Panc1 (cell line): ENCODE results near the gene SERPINA3.

Experiments
- CTCF ChIP-seq: fragments of 450-650 bp; IDR thresholded peaks from 2 replicates; pipeline ENCODE4 v1.5.1; 2017; ENCODE audit warnings: mild to moderate bottlenecking
- POLR2AphosphoS5 ChIP-seq: IDR thresholded peaks from 2 replicates; pipeline ENCODE4 v1.6.1; 2012; ENCODE audit warnings: mild to moderate bottlenecking, low read depth, low read length, moderate library complexity
- REST ChIP-seq, 2 experiments: IDR thresholded peaks; 2 replicates each; pipeline ENCODE4 v1.6.1; 2011 to 2012; ENCODE audit warnings: low read depth in 2 of 2, control low read depth in 1 of 2, low read length in 1 of 2, mild to moderate bottlenecking in 1 of 2, moderate library complexity in 1 of 2; ENCODE audit not compliant: insufficient read depth in 1 of 2
- SIN3A ChIP-seq: IDR thresholded peaks from 2 replicates; pipeline ENCODE4 v1.6.1; 2012; ENCODE audit warnings: low read depth, mild to moderate bottlenecking, low read length, moderate library complexity, borderline replicate concordance; ENCODE audit not compliant: insufficient read depth
- TCF7L2 ChIP-seq: IDR thresholded peaks from 2 replicates; pipeline ENCODE4 v1.6.1; 2011; ENCODE audit warnings: mild to moderate bottlenecking, low read depth, low read length, inconsistent platforms

- TF ChIP-seq CTCF (no peak), SIN3A (no peak), POLR2AphosphoS5 (no peak), REST (IDR thresholded peaks at IDR 0.05; ENCODE audit: insufficient read depth in 1 of 2, low read depth in 2 of 2, low read length in 1 of 2) (no peak), TCF7L2 (no peak)
Observed at GRCh38 chr14:94602722-94603121, 9.5 kb upstream of the SERPINA3 start.
